Parathyroid adenoma (tissue), 2 donors: ENCODE measurements around the gene TMEM151A.

Source experiments
- H2AFZ ChIP-seq: fragments of 300-600 bp; sonication (generic); one replicate; pipeline ENCODE4 v1.7.0; 2017; ENCODE audit warnings: antibody characterized with exemption, mild to moderate bottlenecking
- H3K27ac ChIP-seq: fragments of 300-600 bp; sonication (generic); one replicate; pipeline ENCODE4 v1.7.0; 2017
- H3K27me3 ChIP-seq: fragments of 300-600 bp; sonication (generic); one replicate; pipeline ENCODE4 v1.7.0; 2017; ENCODE audit warnings: low read length; ENCODE audit not compliant: control insufficient read depth, insufficient read depth
- H3K36me3 ChIP-seq: fragments of 300-600 bp; sonication (generic); one replicate; pipeline ENCODE4 v1.7.0; 2017; ENCODE audit warnings: low read length; ENCODE audit not compliant: control insufficient read depth, insufficient read depth
- H3K4me1 ChIP-seq: fragments of 300-600 bp; sonication (generic); one replicate; pipeline ENCODE4 v1.7.0; 2017; ENCODE audit warnings: control low read depth
- H3K4me2 ChIP-seq: fragments of 300-600 bp; sonication (generic); one replicate; pipeline ENCODE4 v1.7.0; 2017; ENCODE audit warnings: low read length
- H3K4me3 ChIP-seq: fragments of 300-600 bp; sonication (generic); one replicate; pipeline ENCODE4 v1.7.0; 2017; ENCODE audit warnings: low read depth, low read length
- H3K79me2 ChIP-seq: fragments of 300-600 bp; sonication (generic); one replicate; pipeline ENCODE4 v1.7.0; 2017; ENCODE audit warnings: control low read depth
- H3K9ac ChIP-seq: fragments of 300-600 bp; sonication (generic); one replicate; pipeline ENCODE4 v1.7.0; 2017; ENCODE audit warnings: mild to moderate bottlenecking
- H3K9me3 ChIP-seq: fragments of 300-600 bp; sonication (generic); one replicate; pipeline ENCODE4 v1.7.0; 2017; ENCODE audit warnings: low read length; ENCODE audit not compliant: control insufficient read depth
- CTCF ChIP-seq: fragments of 300-600 bp; sonication (generic); IDR thresholded peaks from one replicate; pipeline ENCODE4 v1.7.0; 2017; ENCODE audit warnings: antibody characterized with exemption, mild to moderate bottlenecking
- donor health status: primary hyperparathyroidism.

TMEM151A gene

GRCh38 chr11:66263231-66263630 lies 28.5 kb upstream of the TMEM151A start:
- Histone ChIP-seq H3K4me1 (no peaks in the 10 kb centered on the region), H3K9me3 (no peaks in the 10 kb centered on the region), H3K79me2 (no peaks in the 10 kb centered on the region), H3K36me3 (no peaks in the 10 kb centered on the region), H3K27ac (no peak overlapping the region), H2AFZ (no peak overlapping the region), H3K9ac (no peak overlapping the region), H3K27me3 (no peaks in the 10 kb centered on the region), H3K4me2 (no peak overlapping the region), H3K4me3 (no peak overlapping the region)
- TF ChIP-seq CTCF: no peak

DNA sequence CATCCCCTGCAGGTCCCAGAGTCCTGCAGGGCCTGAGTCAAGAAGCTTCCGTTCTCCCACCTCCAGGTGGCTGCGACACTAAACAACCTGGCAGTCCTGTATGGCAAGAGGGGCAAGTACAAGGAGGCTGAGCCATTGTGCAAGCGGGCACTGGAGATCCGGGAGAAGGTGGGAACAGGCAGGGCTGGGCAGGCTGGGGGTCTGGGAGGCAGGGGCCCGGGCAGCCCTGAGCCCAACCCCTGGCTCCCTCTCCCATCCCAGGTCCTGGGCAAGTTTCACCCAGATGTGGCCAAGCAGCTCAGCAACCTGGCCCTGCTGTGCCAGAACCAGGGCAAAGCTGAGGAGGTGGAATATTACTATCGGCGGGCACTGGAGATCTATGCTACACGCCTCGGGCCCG lies 27.9 kb upstream of the TMEM151A start:
- Histone ChIP-seq H3K36me3 (no peaks in the 10 kb centered on the region), H3K9me3 (no peaks in the 10 kb centered on the region), H3K9ac (no peak overlapping the region), H2AFZ (no peak overlapping the region), H3K79me2 (no peaks in the 10 kb centered on the region), H3K27me3 (no peaks in the 10 kb centered on the region), H3K4me2 (no peak overlapping the region), H3K4me3 (no peak overlapping the region), H3K4me1 (no peaks in the 10 kb centered on the region), H3K27ac (no peak overlapping the region)
- TF ChIP-seq CTCF: no peak

GRCh38 chr11:66264383-66264782 lies 27.3 kb upstream of the TMEM151A start:
- no peak for TF ChIP-seq CTCF
- H3K9ac ChIP-seq: no peak overlapping the region
- H2AFZ ChIP-seq: no peak overlapping the region
- H3K79me2 ChIP-seq: no peaks in the 10 kb centered on the region
- no peaks in the 10 kb centered on the region for H3K9me3 ChIP-seq
- no peak overlapping the region for H3K27ac ChIP-seq
- H3K4me1 ChIP-seq: peaks cover under 1% of the 10 kb centered on the region
- H3K36me3 ChIP-seq: no peaks in the 10 kb centered on the region
- H3K4me2 ChIP-seq: no peak overlapping the region
- H3K4me3 ChIP-seq: no peak overlapping the region
- no peaks in the 10 kb centered on the region for H3K27me3 ChIP-seq

DNA sequence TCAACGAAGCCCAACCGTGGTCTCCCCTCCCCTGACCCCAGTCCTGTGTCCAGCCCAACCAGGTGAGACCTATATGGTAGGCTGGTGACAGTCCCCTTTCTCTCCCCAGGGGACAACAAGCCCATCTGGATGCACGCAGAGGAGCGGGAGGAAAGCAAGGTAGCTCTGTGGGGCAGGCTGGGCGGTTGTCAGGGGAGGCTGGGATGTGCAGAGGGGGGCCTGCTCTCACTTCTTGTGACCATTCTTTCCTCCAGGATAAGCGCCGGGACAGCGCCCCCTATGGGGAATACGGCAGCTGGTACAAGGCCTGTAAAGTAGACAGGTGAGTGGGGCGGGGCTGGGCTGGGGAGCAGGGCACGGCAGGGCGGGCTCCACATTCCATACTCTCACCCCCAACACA lies 26.8 kb upstream of the TMEM151A start:
- no peak for TF ChIP-seq CTCF
- H3K4me1 ChIP-seq: peaks cover 2% of the 10 kb centered on the region
- no peak overlapping the region for H3K9ac ChIP-seq
- no peak overlapping the region for H3K27ac ChIP-seq
- H3K79me2 ChIP-seq: no peaks in the 10 kb centered on the region
- no peaks in the 10 kb centered on the region for H3K9me3 ChIP-seq
- no peaks in the 10 kb centered on the region for H3K27me3 ChIP-seq
- no peak overlapping the region for H3K4me2 ChIP-seq
- H3K36me3 ChIP-seq: no peaks in the 10 kb centered on the region
- no peak overlapping the region for H2AFZ ChIP-seq
- no peak overlapping the region for H3K4me3 ChIP-seq

DNA sequence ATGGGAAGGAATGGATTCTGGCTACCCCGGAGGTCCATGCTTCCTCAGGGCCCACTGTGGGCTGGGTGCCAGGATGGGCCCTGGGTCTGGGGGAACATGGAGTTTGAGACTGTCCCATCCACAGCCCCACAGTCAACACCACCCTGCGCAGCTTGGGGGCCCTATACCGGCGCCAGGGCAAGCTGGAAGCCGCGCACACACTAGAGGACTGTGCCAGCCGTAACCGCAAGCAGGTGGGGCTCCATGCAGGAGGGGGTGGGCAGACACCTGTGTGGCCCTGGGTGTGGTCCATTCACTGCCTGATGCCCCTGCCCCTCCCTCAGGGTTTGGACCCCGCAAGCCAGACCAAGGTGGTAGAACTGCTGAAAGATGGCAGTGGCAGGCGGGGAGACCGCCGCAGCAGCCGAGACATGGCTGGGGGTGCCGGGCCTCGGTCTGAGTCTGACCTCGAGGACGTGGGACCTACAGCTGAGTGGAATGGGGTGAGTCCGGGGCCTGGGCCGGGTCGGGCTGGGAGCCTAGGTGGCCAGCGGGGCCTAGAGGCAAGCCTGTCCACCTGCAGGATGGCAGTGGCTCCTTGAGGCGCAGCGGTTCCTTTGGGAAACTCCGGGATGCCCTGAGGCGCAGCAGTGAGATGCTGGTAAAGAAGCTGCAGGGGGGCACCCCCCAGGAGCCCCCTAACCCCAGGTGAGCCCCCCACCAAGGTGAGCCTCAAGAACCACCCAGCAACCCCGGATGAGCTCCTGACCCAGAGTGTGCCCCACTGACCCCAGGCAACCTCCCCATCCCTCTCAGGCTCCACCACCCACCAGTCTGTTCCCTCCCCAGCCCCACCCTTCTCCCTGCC lies 25.9 kb upstream of the TMEM151A start:
- H3K27me3 ChIP-seq: no peaks in the 10 kb centered on the region
- H2AFZ ChIP-seq: no peak overlapping the region
- no peaks in the 10 kb centered on the region for H3K36me3 ChIP-seq
- no peak overlapping the region for H3K9ac ChIP-seq
- no peaks in the 10 kb centered on the region for H3K9me3 ChIP-seq
- H3K4me3 ChIP-seq: no peak overlapping the region
- no peak overlapping the region for H3K27ac ChIP-seq
- no peak overlapping the region for H3K4me2 ChIP-seq
- H3K79me2 ChIP-seq: no peaks in the 10 kb centered on the region
- TF ChIP-seq CTCF: no peak
- peaks cover 2% of the 10 kb centered on the region for H3K4me1 ChIP-seq
